OCI-LY3 (cell line): ENCODE results near the gene SLCO2A1.

ENCODE experiments used
- H2AFZ ChIP-seq: fragments of 200-600, 300-600 bp; shearing (Covaris generic); 2 replicates; pipeline ENCODE4 v1.6.0; 2014; ENCODE audit warnings: antibody characterized with exemption, low read depth, low read length
- H3K27ac ChIP-seq: fragments of 200-600, 300-600 bp; sonication (generic); 2 replicates; pipeline ENCODE4 v1.5.1; 2014; ENCODE audit warnings: mild to moderate bottlenecking, low read length, moderate library complexity, mixed read lengths
- H3K27me3 ChIP-seq: fragments of 200-600, 300-600 bp; sonication (generic); 2 replicates; pipeline ENCODE4 v1.6.1; 2014; ENCODE audit warnings: low read depth, low read length, mixed read lengths
- H3K36me3 ChIP-seq: fragments of 200-600, 300-600 bp; sonication (generic); replicated peaks from 2 replicates; pipeline ENCODE3; 2014; ENCODE audit warnings: low read depth, low read length, mixed read lengths
- H3K4me1 ChIP-seq: fragments of 300-600, 200-600 bp; sonication (generic); 2 replicates; pipeline ENCODE4 v1.6.1; 2014; ENCODE audit warnings: low read length, mixed read lengths
- H3K4me2 ChIP-seq: fragments of 200-600, 300-600 bp; sonication (generic); 2 replicates; pipeline ENCODE4 v1.6.1; 2014; ENCODE audit warnings: low read length, mixed read lengths
- H3K4me3 ChIP-seq: fragments of 300-600, 200-600 bp; sonication (generic); 2 replicates; pipeline ENCODE4 v1.5.1; 2014; ENCODE audit warnings: antibody characterized with exemption, mild to moderate bottlenecking, low read length, moderate library complexity
- H3K79me2 ChIP-seq: fragments of 300-600, 200-600 bp; shearing (Covaris generic); 2 replicates; pipeline ENCODE4 v1.6.1; 2014; ENCODE audit warnings: mild to moderate bottlenecking, low read length, mixed read lengths
- H3K9ac ChIP-seq: fragments of 300-600, 200-600 bp; shearing (Covaris generic); 2 replicates; pipeline ENCODE4 v1.6.0; 2014; ENCODE audit warnings: mild to moderate bottlenecking, low read length, moderate library complexity
- H3K9me3 ChIP-seq: fragments of 200-600, 300-600 bp; shearing (Covaris generic); 2 replicates; pipeline ENCODE4 v1.6.1; 2014; ENCODE audit warnings: low read length, mixed read lengths; ENCODE audit not compliant: insufficient read depth
- H4K20me1 ChIP-seq: fragments of 200-600, 300-600 bp; sonication (generic); 2 replicates; pipeline ENCODE4 v1.6.1; 2016; ENCODE audit warnings: low read length, mixed read lengths; ENCODE audit not compliant: insufficient read depth
- CTCF ChIP-seq: fragments of 200-600, 300-600 bp; sonication (generic); IDR thresholded peaks from 2 replicates; pipeline ENCODE4 v1.5.1; 2014; ENCODE audit warnings: antibody characterized with exemption, low read length, low read depth
- EZH2phosphoT487 ChIP-seq: fragments of 200-600 bp; shearing (Covaris generic); IDR thresholded peaks from 2 replicates; pipeline ENCODE4 v1.6.1; 2018; ENCODE audit warnings: antibody characterized with exemption, mixed run types, low read depth

The SLCO2A1 gene

GRCh38 chr3:134003066-134003465 is 26.7 kb downstream of the SLCO2A1 start:
- H4K20me1 ChIP-seq, result no peaks in the 10 kb centered on the region
- TF ChIP-seq EZH2phosphoT487, result no peak
- TF ChIP-seq CTCF, result no peak
- H3K4me1 ChIP-seq, result no peaks in the 10 kb centered on the region
- no peak overlapping the region for H3K9ac ChIP-seq
- H3K79me2 ChIP-seq, result no peaks in the 10 kb centered on the region
- H3K4me2 ChIP-seq, result no peak overlapping the region
- no peak overlapping the region for H3K27ac ChIP-seq
- H3K4me3 ChIP-seq, result no peak overlapping the region
- H3K36me3 ChIP-seq, result no peaks in the 10 kb centered on the region
- H2AFZ ChIP-seq, result no peak overlapping the region
- peaks cover 18% of the 10 kb centered on the region for H3K27me3 ChIP-seq
- H3K9me3 ChIP-seq, result no peaks in the 10 kb centered on the region

- H3K27ac ChIP-seq, result no peak overlapping the region
- H3K79me2 ChIP-seq, result no peaks in the 10 kb centered on the region
Observed at GRCh38 chr3:134002306-134002705, 27.4 kb downstream of the SLCO2A1 start.

GRCh38 chr3:134001251-134001650 is 28.5 kb downstream of the SLCO2A1 start:
- Histone ChIP-seq H3K4me3 (no peak overlapping the region), H3K9ac (no peak overlapping the region), H3K9me3 (no peaks in the 10 kb centered on the region), H3K79me2 (no peaks in the 10 kb centered on the region), H4K20me1 (no peaks in the 10 kb centered on the region), H3K4me1 (no peaks in the 10 kb centered on the region), H3K27me3 (peaks cover 31% of the 10 kb centered on the region), H3K36me3 (no peaks in the 10 kb centered on the region), H3K4me2 (no peak overlapping the region), H2AFZ (no peak overlapping the region), H3K27ac (no peak overlapping the region)
- TF ChIP-seq CTCF (no peak), EZH2phosphoT487 (no peak)

More at GRCh38 chr3:134002306-134002705, 27.4 kb downstream of the SLCO2A1 start:
- Histone ChIP-seq H4K20me1 (no peaks in the 10 kb centered on the region), H3K36me3 (no peaks in the 10 kb centered on the region), H3K9ac (no peak overlapping the region), H3K4me3 (no peak overlapping the region), H3K27me3 (peaks cover 24% of the 10 kb centered on the region), H3K4me1 (no peaks in the 10 kb centered on the region), H3K9me3 (no peaks in the 10 kb centered on the region), H2AFZ (no peak overlapping the region), H3K4me2 (no peak overlapping the region)
- no peak for TF ChIP-seq EZH2phosphoT487
- no peak for TF ChIP-seq CTCF

- H3K4me3 ChIP-seq, result no peak overlapping the region
- H3K27ac ChIP-seq, result no peak overlapping the region
- H3K36me3 ChIP-seq, result no peaks in the 10 kb centered on the region
- H3K4me1 ChIP-seq, result no peaks in the 10 kb centered on the region
- H3K79me2 ChIP-seq, result no peaks in the 10 kb centered on the region
- H3K4me2 ChIP-seq, result no peak overlapping the region
- no peak overlapping the region for H2AFZ ChIP-seq
- H3K9me3 ChIP-seq, result no peaks in the 10 kb centered on the region
- no peak overlapping the region for H3K9ac ChIP-seq
- H3K27me3 ChIP-seq, result peaks cover 41% of the 10 kb centered on the region
- no peak for TF ChIP-seq EZH2phosphoT487
- TF ChIP-seq CTCF, result no peak
- H4K20me1 ChIP-seq, result no peaks in the 10 kb centered on the region
Observed at GRCh38 chr3:133999891-134000685, 29.6 kb downstream of the SLCO2A1 start.
